ENCODE data around the gene WDFY3.

The WDFY3 gene

DNA sequence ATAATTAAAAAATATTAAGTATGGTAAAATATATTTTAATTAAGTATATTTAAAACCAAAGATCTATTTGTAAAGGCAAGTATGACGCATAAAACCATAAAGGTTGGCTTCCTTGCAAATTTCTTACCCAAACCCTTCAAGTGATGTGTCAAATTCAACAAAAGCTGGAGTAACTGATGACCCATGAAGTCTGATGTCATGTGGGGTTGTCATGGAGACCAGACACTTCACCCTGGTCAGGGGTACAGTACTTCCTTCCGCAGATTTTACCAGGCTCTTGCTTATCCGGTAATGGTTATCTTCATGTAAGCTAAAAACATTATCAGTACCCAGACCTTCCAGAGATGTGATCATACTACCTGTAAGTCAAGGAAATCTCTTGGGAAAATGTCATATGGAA lies 170.1 kb downstream of the WDFY3 start:
- no peak for DNase-seq (ENCODE audit: low spot score)

DNA sequence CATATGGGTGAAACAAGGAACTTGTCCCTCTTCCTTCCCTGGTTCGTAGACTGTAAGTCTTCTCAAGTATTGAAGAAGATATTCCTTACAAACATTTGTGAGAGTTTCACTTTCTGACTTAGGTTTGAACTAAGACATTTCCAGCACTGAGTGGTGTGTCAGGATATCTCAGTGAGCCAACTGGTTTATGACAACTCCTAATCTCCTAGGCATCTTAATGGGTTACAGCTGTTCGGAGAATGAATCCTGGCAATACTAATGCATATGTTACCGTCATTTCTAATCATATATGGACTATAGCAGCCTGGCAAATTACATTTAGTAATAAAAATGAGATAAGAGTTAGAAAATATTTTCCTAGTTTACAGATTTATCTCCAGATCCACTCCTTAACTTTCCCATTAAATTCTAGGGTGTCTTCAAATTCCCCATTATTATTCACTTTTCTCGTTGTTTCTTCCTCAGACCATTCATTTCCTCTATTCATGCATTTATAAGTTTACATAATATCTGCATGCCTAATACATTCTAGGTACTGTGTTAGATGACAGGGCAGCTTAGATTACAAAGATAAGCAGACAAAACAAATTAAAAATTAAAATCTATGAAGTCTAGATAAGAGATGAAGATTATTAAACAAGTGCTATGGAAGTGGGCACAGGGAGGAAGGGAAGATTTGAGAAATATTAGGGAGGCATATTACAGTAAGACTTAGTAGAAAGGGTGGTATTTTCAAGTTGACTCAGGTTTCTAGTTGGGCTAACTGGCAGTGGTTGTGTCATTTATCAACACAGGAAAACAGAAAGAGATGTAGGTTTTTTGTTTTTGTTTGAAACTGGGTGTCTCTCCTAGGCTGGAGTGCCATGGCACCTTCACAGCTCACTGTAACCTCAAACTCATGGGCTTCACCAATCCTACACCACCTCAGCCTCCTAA lies 173.9 kb downstream of the WDFY3 start:
- no peak for DNase-seq (ENCODE audit: low spot score)

DNA sequence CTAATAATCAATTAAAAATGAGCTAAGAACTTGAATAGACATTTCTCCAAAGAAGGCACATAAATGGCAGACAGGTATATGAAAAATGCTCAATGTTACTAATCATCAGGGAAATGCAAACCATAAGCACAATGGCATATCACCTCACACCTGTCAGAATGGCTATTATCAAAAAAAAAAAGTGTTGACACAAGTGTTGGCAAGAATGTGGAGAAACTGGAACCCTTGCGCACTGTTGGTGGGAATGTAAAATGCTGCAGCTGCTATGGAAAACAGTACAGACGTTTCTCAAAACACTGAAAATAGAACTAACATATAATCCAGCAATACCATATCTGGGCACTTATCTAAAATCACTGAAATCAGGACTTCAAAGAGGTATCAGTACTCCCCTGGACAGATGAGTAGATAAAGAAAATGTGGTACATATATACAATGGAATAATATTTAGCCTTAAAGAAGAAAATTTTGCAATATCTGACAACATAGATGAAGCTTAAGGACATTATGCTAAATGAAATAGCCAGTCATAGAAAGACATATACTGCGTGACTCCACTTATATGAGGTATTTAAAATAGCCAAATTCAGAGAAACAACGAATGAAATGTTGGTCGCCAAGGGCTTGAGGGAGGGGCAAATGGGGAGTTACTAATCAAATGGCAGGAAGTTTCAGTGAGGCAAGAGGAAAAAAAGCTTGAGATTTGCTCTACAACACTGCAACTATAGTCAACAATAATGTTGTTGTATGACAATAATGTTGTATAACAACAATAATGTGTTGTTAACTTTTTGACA lies 175.5 kb downstream of the WDFY3 start:
- DNase-seq (ENCODE audit: low spot score): no peak

DNA sequence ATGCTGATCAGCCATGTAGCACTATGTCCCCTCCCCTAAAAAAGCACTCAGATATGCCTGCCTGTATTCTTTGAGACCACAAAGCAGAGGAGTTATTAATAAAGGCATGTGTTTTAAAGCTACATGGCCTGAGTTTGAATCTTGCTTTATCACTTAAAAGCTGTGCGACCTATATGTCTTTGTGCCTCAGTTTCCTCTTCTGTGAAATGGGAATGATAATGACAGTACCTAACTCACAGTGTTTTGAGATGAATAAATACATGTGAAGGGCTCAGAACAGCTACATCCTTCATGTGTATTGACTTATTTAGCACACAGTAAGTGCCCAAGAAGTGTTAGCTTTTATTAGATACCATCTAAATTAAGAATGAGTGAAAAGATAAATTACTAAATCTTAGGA lies 180.0 kb downstream of the WDFY3 start:
- no peak for DNase-seq (ENCODE audit: low spot score)

DNA sequence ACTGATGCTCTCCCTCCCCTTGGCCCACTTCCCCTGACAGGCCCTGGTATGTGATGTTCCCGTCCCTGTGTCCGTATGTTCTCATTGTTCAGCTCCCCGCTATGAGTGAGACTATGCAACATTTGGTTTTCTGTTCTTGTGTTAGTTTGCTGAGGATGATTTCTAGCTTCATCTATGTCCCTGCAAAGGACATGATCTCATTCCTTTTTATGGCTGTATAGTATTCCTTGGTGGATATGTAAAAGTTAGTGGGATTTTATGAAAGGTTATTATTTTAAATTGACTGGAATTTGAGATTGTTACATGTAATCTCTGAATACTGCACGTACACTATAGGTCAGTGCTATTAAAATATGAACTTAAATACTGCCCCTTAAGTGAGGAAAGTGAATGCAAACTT lies 184.0 kb downstream of the WDFY3 start:
- DNase-seq (ENCODE audit: low spot score): no peak

DNA sequence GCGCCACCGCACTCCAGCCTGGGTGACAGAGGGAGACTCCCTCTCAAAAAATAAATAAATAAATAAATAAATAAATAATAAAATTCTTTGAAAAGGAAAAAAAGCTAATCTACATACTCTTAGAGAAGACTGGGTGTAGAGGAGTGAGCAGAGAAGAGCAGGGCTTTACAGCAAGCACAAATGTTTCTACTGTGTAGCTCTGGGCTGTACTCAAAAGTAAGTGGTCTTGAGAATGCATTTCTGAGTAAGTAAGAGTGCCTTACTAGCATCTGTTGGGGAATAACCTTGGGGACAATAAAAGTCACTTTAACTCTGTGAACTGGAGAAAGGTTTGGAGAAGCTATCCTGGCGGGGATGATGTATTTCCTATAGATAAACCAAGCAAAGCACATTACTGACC lies 185.8 kb downstream of the WDFY3 start:
- DNase-seq (ENCODE audit: low spot score): no peak

DNA sequence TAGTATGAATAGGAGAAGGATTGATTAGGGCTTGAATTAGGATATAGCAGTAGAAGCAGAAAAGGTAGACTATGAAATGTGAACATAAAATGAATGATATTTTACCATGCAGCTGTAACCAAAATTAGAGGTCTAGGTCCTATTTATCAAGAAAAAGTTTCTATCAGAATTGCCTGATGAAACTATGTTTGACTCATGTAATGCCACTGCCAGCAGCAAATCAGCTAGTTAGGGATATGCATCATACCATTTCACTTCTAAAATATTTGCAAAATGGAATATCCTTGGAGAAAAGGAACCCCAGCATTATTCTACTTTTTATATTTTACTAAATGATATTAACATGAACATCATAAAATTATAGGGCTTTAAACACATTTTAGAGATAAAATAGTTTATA lies 188.4 kb downstream of the WDFY3 start:
- no peak for DNase-seq (ENCODE audit: low spot score)

DNA sequence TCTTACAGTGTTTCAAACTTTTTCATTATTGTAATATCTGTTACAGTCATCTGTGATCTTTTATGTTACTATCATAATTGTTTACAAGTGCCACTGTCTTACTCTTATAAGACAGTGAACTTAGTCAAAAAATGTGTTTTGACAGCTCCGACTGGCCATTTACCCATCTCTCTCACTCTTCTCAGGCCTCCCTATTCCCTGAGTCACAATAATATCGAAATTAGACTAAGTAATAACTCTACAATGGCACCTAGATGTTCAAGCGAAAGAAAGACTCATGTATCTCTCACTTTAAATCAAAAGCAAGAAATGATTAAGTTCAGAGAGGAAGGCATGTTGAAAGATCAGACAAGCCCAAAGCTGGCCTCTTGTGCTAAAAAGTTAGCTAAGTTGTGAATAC lies 199.3 kb downstream of the WDFY3 start:
- no peak for DNase-seq (ENCODE audit: low spot score)

DNA sequence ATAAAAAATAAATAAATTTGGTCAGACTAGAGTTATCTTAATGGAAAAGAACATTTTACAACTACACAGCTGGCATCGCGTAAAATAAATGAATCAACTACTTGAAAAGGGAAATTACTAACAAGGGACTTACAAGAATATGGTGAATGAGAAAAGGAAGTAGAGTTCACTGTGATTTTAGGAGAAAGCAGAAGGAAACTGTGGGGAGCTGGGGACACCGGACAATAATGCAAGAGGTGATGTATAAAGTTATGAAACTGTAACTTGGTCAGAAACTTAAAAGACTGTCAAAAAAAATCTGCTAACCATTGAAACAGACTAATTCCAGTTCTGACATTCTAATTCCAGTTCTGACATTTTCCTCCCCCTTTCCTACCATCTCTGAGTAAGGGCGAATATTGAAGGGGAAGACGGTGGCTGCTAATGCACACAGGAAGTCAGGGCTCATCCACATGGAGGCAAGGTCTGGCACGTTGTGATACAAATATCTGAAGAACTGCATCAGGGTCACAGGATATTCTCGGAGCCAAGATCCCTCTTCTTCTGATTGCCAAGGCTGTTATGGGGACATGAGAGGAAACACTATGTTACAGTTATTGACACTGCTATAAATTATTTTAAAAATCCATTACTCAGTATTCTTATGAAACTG lies 213.0 kb downstream of the WDFY3 start:
- no peak for DNase-seq (ENCODE audit: low spot score)

DNA sequence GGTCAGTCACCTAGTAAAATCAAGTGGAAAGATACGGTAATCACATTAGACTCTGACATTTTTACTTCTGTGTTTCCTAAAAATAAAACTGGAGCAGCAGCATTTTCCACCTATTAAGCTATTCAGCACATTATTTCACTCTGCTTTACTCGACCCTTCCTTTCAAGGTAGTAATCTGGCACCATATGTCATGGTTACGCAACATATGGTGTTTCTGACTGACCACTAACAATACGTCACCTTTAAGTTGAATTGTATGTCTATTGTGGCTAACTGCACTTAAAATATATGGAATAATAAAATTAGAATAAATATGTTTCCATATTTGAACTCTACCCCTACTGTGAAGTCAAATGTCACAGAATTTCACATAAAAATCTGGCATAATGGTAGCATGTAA lies 214.8 kb downstream of the WDFY3 start:
- no peak for DNase-seq (ENCODE audit: low spot score)

DNA sequence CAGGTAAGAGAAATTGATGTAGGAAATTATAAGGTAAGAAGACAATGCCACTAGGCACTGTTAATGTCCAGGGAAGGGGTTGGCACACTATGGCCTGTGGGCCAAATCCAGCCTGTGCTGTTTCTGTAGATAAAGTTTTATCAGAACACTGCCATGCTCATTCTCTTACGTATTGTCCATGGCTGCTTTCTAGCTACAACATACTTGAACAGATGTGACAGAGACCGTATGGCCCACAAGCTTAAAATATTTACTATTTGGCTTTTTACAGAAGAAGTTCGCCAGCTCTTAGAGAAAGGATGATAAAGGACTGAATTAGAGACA lies 215.6 kb downstream of the WDFY3 start:
- no peak for DNase-seq (ENCODE audit: low spot score)

DNA sequence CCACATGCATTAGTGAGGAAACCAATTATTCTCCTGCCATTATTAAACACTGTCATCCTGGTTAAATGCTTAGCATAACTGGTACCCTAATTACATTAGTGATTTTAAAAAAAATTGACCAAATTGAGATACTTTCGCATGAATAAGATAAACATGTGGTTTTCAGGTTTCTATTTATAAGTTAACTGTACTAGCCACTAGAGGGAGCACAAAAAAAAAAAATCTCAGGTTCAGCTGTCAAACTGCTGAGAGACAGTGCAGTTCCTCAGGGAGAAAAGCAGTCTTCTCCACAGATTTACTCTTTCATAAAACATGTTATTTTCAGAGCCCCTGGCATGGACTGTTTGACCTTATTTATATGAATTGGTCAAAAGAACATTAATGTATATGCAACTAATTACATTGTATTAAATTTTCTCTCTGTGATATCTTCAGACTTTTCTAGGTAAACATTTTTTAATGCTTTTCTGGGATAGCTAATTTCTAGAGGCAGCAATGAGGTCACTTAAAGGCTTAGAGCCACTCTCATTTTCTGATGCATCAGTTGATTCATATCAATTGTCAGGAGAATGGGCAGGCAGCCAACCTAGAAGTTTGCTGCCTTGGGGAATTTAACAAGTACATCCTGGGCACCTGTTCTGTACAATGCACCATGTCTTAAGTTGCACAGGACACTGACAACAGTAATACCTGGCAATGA lies 216.1 kb downstream of the WDFY3 start:
- DNase-seq (ENCODE audit: low spot score): peak; percentile 48

DNA sequence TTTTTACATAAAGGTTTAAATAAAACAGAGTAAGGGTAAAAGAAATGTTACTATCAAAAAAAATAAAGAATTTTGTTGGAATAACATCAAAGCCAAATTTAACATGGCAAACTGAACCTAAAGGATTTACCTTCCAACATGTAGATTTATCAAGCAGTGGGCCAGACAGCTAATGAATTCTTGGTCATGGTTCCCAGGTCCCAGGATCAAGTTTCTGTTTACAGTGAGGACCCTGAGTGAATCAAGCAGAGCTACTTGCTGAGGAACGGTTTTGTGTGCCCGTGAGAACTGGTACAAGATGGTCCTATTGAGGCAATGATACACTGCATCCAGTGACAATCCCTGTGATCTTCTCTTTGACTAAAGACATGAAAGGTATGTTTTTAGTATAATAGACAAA lies 226.4 kb downstream of the WDFY3 start:
- no peak for DNase-seq (ENCODE audit: low spot score)

DNA sequence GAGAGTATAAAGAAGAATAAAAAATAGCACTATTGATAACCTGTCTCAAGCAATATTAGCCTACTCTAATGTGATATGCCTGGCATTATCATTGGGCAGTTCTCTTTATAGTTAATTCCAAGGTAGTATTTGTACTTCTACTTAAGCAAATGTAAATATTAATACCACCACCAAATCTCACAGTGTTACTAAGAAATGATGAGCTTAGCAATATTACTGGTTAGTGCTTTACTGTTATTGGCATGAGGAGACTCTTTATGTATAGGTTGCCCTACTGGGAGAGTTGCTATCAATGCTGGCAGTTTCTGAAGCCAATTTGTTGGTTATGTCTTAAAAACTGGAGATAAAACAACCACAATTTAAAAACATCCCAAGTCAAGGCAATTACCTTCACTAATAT lies 227.9 kb downstream of the WDFY3 start:
- DNase-seq (ENCODE audit: low spot score): no peak

DNA sequence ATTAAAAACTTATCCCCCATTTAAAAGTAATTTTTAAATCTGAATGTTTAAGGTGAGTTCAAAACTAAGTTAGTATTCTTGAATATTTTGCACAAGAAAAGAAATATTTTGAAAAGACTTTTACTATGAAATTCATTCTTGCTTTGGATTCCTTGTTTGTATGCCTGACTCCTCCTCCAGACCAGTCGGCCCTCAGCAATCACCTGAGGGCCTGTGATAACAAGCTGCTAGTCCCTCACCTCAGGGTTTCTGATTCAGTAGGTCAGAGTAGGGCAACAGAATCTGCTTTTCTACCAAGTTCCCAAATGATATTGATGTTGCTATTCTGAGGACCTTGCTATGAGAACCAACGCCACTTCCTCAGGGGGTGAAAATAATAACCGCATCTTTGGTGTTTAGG lies 228.8 kb downstream of the WDFY3 start:
- no peak for DNase-seq (ENCODE audit: low spot score)

DNA sequence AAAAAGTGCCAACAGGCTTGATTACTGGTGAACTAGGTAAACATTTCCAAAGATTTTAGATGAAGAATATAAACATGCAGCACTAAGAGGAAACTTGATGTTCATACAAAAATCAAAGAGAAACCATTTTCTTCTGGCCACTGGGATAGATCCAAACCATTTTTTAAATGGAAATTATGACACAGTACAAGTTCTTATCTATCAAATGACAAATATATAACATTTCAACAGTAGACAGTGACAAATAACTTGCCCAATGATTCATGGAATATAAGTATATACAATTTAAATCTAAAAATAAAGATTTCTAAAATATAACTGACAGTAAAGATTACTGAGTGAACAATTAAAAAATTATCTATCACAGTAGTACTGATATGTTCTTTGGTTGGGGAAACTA lies 232.5 kb downstream of the WDFY3 start:
- no peak for DNase-seq (ENCODE audit: low spot score)

DNA sequence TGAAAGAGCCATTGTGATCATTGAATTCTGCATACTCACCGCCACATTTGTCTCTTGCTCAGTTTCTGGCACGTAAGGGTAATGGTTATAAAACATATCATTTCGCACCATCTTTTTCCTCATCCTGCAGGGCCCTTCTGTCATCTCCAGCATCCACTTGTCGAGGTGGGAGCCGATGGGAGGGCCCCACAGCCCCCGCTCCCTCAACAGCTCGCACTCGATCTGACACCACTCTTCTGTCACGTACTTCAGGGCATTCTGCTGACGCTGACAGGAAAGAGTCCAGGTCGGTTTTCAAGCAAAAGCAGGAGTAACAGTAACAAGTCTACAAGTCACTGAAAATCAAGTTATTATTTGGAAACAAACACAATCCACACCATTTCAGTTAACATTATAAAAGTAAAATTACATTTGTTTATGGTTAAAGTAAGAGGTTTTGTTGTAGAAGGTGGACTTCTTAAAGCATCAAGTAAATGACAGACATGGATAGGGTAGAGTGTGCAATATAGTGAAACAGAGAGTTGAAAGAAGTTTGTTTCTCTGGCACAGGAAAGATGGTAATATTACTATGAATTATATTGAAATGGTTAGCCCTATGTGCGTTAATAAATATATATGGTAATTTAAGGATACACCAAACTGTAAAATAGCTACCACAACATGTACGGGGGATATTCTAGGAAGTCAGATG lies 233.0 kb downstream of the WDFY3 start:
- DNase-seq (ENCODE audit: low spot score): no peak

DNA sequence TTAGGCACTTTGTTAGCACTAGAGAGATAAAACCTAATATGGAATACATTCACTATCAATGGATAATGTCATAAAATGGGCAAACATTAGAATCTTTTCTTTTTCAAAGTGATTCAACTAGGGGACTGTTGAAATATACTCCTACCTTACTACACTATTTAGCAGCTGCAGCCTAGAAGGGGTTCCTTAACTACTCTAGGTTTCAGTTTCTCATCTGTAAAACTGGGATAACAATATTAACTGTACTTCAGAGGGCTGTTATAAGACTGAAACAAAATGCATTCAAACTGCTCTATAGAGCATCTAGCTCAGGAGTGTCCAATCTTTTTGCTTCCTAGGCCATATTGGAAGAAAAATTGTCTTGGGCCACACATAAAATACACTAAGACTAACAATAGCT lies 236.1 kb downstream of the WDFY3 start:
- no peak for DNase-seq (ENCODE audit: low spot score)

DNA sequence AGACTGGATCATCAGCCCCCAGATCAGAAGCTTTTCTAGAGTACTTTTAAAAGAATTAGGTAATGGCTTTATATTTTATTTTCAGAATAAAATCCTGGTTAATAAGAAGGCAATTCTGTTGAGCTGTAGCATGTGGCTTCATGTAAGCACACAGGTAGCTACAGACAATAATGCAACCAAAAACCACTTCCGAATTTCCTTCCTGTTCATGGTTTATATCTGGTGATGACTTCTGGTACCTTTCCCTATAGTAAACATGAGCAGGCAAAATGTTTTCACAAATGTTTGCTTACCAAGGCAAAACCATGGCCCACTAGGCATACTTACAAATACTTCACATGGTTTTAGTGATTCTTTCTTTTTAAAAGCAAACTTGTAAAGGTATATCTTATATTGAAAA lies 239.0 kb downstream of the WDFY3 start:
- DNase-seq (ENCODE audit: low spot score): no peak

DNA sequence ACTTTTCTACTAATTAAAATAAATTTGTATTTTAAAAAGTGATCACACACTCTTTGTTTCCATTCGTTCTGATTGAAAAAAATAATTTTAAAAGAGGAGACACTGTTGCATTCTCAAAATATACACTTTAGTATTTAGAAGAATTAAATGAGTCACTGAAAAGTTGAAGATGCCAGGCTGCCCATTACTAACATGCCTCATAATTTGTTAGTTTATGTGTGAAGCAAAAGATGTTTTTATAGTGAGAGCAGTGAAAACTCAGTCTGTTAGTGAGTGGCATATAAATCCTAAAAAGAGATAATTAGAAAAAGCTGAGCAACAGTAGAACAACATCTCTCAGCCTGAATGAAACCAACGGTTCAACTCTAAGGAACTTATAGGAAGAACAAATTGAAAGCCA lies 240.1 kb downstream of the WDFY3 start:
- peak; percentile 11 for DNase-seq (ENCODE audit: low spot score)

DNA sequence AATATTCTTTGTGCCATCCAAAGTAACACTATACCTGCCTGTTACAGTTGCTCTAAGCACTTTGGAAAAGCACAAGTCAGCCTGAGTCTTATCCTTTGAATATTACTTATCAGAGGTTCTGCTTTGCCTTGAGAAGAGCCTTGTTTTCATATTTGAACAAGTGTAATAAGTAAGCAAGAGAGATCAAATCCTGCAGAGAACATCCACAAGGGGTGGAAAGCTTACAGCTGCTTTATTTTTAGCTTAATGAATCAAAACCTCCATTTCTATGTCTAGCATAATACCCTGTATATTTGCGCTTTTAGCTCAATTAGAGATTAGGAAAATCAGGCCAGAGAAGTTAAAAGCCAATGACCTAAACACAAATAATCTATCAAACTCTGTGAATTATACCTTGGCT lies 243.8 kb downstream of the WDFY3 start:
- no peak for DNase-seq (ENCODE audit: low spot score)

DNA sequence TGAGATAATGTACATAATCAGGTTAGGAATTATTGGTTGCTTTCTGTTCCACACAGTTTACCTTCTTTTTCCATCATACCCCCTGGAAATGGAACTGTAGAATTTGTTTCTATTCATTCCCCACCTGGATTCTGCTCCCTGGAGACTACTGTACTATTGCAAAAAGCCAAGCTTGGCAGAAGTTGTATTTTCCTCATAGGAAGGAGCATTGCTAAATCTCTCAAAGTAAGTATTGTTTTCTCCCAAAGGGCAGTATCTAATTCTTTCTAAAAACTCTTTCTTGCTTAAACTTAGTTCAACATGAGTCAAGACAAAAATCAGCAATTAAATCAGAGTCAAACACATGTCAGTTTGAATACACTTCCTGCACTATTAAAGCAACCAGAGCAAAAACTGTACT lies 247.4 kb downstream of the WDFY3 start:
- DNase-seq (ENCODE audit: low spot score): no peak

Data from AG08396 (cell line).